ENCODE results near the gene MYL1.

Gene MYL1

DNA sequence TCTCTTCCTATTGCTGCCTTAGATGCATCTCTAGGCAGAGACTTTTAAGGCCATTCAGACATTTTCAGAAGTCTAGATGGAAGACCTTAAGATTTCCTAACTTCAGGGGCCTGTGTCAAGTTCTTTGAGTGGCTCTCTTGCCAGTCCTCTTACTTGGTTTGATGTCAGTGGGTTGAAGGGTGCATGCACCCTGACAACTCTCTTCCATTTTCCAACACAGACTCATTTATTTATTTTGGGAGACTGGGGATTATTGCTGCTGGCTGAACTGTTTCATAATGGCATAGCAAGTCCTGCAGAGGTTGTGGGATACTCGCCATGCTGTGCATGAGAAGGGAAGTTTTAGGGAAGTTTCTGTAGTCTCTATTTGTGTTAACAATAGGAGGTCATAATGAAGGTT is 50.7 kb downstream of the MYL1 start:
- DNase-seq: no peak

DNA sequence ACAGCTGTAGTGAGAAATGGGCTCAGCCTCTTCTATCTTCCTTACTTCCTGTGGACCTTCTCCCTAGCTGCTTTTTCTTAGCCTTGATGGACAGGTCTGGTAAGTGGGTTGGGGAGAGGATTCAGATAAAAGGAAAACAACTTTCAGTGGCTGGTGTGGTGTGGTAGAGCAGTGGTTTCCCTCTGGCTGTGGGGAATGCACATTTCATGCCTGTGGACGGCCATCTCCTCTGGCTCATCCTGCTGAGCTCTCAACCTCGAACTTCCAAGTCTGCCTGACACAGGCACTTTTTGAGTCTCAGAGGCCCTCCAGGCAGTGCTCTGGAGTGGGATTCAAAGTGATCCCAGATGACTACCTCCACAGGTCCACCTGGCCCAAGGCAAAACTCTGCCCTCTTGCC is 51.1 kb downstream of the MYL1 start:
- no peak for DNase-seq

DNA sequence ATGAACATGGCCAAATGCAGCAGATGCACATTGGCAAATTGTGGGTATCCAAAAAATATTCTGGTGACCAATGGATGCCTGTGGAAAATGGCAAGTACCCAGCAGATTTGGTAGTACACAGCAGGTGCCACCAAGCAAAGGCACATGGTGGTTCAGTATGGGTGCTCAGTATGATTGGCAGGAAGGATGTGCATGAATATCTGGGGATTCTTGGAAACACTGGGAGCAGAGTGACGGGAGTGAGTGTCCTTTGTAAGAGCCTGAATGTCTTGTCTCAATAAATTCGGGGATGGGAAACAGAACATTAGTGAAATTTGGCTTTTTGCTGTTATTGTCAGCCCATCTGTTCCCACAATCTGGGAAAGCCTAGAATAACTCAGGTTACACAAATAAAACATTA is 52.9 kb downstream of the MYL1 start:
- DNase-seq: no peak

DNA sequence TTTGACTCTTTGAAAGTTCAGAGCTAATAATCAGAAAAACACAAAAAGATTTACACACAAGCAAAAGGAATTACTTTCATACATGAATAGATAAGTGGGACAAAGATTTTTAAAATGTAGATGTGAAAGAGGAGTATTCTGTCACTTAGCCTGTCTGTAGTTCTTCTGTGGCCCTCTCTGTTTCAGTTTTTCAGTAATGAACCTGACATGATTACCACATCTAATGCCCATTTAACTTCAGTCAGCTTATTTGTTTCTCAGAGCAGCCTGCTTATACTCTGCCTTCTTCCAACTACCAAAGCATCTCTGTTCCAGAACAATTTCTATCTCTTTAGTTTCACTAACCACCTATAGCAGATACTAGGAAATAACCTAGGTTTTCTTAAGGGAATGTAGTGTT is 55.3 kb downstream of the MYL1 start:
- DNase-seq: no peak

DNA sequence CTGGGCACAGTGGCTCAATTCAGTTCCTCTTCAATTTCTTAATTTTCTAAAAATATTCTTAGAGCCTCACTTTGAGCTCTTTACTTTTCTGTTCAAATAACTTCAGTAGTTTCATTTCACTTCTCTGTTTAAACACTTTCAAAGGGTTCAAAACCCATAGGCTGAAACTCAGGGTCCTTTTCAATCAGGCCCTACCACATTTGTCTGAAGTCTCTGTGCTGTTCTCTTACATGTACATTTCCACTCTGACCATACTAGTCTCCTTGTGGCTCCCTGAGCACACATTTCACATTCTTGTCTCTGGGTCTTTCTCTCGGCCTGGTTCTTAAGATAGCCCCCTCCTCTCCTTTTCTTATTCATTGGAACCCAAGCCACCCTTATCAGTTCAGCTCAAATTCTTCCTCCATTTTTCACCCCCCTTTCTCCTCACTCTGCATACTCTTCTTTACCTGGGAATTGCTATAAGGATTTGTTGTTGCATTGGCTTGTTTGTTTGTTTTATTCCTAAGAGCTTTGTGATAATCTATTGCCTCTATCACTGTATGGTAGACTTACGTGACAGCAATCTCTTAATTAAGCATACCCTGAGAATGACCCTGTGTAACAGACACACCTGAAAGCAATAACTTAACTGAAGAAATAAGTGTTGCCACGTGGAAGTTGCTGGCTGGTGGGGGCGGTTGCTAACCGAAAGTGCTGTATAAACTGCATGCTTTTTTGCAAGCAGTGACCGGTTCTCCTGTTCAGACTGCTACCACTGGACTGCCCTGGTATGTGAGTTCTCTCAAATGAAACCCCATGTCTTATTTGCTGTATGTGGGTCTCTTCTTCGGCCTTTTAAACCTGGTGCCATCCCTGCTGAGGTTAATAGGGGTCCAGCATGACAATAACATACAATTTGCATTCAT is 62.0 kb downstream of the MYL1 start:
- no peak for DNase-seq

DNA sequence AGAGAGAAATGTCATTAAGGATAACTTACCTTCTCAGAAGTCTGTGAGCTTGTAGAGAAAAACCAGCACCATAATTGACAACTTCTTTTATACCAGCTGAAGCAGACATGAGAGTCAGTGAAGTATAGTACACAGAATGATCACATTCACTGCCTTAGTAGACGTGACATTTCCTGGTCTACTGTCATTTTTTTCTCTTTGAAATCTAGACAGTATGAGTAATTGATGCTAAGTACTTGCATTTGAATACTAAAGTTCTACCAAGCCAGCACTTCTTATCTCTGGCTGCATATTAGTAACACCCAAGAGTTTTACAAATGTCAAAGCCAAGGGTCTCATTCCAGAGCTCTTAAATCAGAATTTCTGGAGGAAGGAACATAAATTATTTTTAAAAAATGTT is 64.4 kb downstream of the MYL1 start:
- DNase-seq: no peak

Measured in activated CD8-positive, alpha-beta memory T cell treated with anti-CD3 and anti-CD28 coated beads, Interleukin-2, amount 50 U/mL, for 48 hours (primary cell).